WTC11 (cell line): ENCODE data around the gene PLEKHO2. TPM values are rescaled to one million over a fixed set of nuclear protein-coding genes. Genes with fewer than 3 reads are reported as not detected.

Experiments used
- ATAC-seq: fragments of 200-7000 bp; cut with Tn5 transposase; 2 replicates; pipeline ENCODE4 v1.10.0; 2021; ENCODE audit warnings: mild to moderate bottlenecking, moderate library complexity
- CTCF ChIA-PET: fragments of 300-600 bp; sonication (Branson Sonifier 250); formaldehyde crosslinking; loops from one replicate; lab custom pipeline; 2021; ENCODE audit warnings: antibody characterized with exemption; lab: Charles Lee
- POLR2A ChIA-PET: fragments of 350-600 bp; sonication (Branson Sonifier 250); formaldehyde crosslinking; loops from one replicate; lab custom pipeline; 2021; ENCODE audit warnings: antibody characterized with exemption; lab: Charles Lee
- DNase-seq: peaks from one replicate; pipeline ENCODE4 v3.0.0; 2021; ENCODE audit warnings: low spot score
- H3K27ac Mint-ChIP-seq: 2 replicates; pipeline ENCODE4 v1.8.0; 2021; ENCODE audit warnings: mixed read lengths
- H3K27me3 Mint-ChIP-seq: 2 replicates; pipeline ENCODE4 v1.8.0; 2021; ENCODE audit warnings: low read depth, mild to moderate bottlenecking, moderate library complexity, mixed read lengths
- H3K36me3 Mint-ChIP-seq: 2 replicates; pipeline ENCODE4 v1.8.0; 2021; ENCODE audit warnings: mixed read lengths
- H3K4me1 Mint-ChIP-seq: 2 replicates; pipeline ENCODE4 v1.8.0; 2022; ENCODE audit warnings: mixed read lengths
- H3K4me3 Mint-ChIP-seq: 2 replicates; pipeline ENCODE4 v1.8.0; 2021; ENCODE audit warnings: mild to moderate bottlenecking, moderate library complexity, mixed read lengths
- H3K9me3 Mint-ChIP-seq: 2 replicates; pipeline ENCODE4 v1.8.0; 2021; ENCODE audit warnings: mixed read lengths
- ATF2 ChIP-seq: sonication (generic); formaldehyde crosslinking; IDR thresholded peaks from 2 replicates; pipeline ENCODE4 v1.8.1; 2022; ENCODE audit warnings: low read depth, missing genetic modification reagents, borderline replicate concordance
- E2F1 ChIP-seq: sonication (generic); formaldehyde crosslinking; IDR thresholded peaks from 2 replicates; pipeline ENCODE4 v1.8.0; 2022; ENCODE audit warnings: mild to moderate bottlenecking, missing genetic modification reagents
- ETV6 ChIP-seq: sonication (generic); formaldehyde crosslinking; IDR thresholded peaks from 2 replicates; pipeline ENCODE4 v1.8.1; 2022; ENCODE audit warnings: mild to moderate bottlenecking, missing genetic modification reagents
- FOXK1 ChIP-seq: sonication (generic); formaldehyde crosslinking; IDR thresholded peaks from 2 replicates; pipeline ENCODE4 v1.8.0; 2022; ENCODE audit warnings: mild to moderate bottlenecking, moderate library complexity, missing genetic modification reagents
- FOXP4 ChIP-seq: sonication (generic); formaldehyde crosslinking; IDR thresholded peaks from 2 replicates; pipeline ENCODE4 v1.8.0; 2022; ENCODE audit warnings: mild to moderate bottlenecking, missing genetic modification reagents
- GTF2I ChIP-seq: fragments of 250-450 bp; sonication (Bioruptor Pico); conservative IDR thresholded peaks from 2 replicates; pipeline ENCODE4 v1.4.0; 2021; ENCODE audit warnings: mild to moderate bottlenecking
- JUN ChIP-seq: sonication (generic); formaldehyde crosslinking; IDR thresholded peaks from 2 replicates; pipeline ENCODE4 v1.8.0; 2023; ENCODE audit warnings: mild to moderate bottlenecking, missing genetic modification reagents
- KAT7 ChIP-seq: sonication (generic); formaldehyde crosslinking; IDR thresholded peaks from 2 replicates; pipeline ENCODE4 v1.8.1; 2023; ENCODE audit warnings: missing genetic modification reagents, mild to moderate bottlenecking, borderline replicate concordance
- MAX ChIP-seq: sonication (generic); formaldehyde crosslinking; IDR thresholded peaks from 2 replicates; pipeline ENCODE4 v1.8.0; 2022; ENCODE audit warnings: mild to moderate bottlenecking, missing genetic modification reagents
- MYBL2 ChIP-seq: sonication (generic); formaldehyde crosslinking; IDR thresholded peaks from 2 replicates; pipeline ENCODE4 v1.8.1; 2023; ENCODE audit warnings: mild to moderate bottlenecking, moderate library complexity, missing genetic modification reagents
- NFE2L1 ChIP-seq: sonication (generic); formaldehyde crosslinking; IDR thresholded peaks from 2 replicates; pipeline ENCODE4 v1.8.1; 2023; ENCODE audit warnings: missing genetic modification reagents
- PRRX2 ChIP-seq: fragments of 250-450 bp; sonication (Bioruptor Pico); IDR thresholded peaks from 2 replicates; pipeline ENCODE4 v1.8.0; 2021; ENCODE audit warnings: mild to moderate bottlenecking
- SMAD3 ChIP-seq: sonication (generic); formaldehyde crosslinking; IDR thresholded peaks from 2 replicates; pipeline ENCODE4 v1.8.0; 2022; ENCODE audit warnings: missing genetic modification reagents, mild to moderate bottlenecking, borderline replicate concordance
- SOX15 ChIP-seq: fragments of 250-450 bp; sonication (Bioruptor Pico); IDR thresholded peaks from 2 replicates; pipeline ENCODE4 v1.9.0; 2021; ENCODE audit warnings: mild to moderate bottlenecking
- ZNF416 ChIP-seq: fragments of 250-450 bp; sonication (Bioruptor Pico); IDR thresholded peaks from 2 replicates; pipeline ENCODE4 v1.9.0; 2021; ENCODE audit warnings: mild to moderate bottlenecking, inconsistent platforms
- total RNA-seq: library from RNA; stranded (reverse); gene quantifications from 3 replicates; pipeline ENCODE4 v1.2.3, GENCODE V29; 2021
- TF ChIP-seq, protein P1 (sequence below): sonication (generic); formaldehyde crosslinking; IDR thresholded peaks from 2 replicates; pipeline ENCODE4 v1.8.0; 2023; ENCODE audit warnings: missing genetic modification reagents, mild to moderate bottlenecking, borderline replicate concordance
- TF ChIP-seq, protein P2 (sequence below): sonication (generic); formaldehyde crosslinking; IDR thresholded peaks from 2 replicates; pipeline ENCODE4 v1.8.1; 2023; ENCODE audit warnings: mild to moderate bottlenecking, missing genetic modification reagents, moderate library complexity
- TF ChIP-seq, protein P3 (sequence below): sonication (generic); formaldehyde crosslinking; IDR thresholded peaks from 2 replicates; pipeline ENCODE4 v1.8.1; 2022; ENCODE audit warnings: missing genetic modification reagents, borderline replicate concordance

Gene PLEKHO2
- total RNA-seq, 1 experiment from 2014 or later, result 22.1 TPM

DNA sequence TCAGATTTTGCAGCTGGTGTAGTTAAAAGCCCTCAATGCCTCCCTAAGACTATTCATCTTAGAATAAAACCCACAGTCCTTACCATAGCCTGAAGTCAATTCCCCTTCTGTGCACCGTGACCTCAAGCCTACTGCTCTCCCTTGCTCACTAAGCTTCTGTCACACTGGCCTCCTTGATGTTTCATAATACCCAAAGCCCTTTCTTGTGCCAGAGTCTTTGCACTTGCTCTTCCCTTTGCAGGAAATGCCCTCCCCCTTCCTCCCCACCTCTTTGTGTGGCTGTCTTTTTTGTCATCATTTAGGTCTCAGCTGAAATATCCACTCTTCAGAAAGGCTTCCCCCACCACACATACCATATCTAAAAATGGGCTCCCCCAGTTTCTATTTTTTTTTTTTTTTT, 4.2 kb upstream of the PLEKHO2 start (continued):
- TF ChIP-seq MYBL2 (CRISPR knock-in tag) (no peak), NFE2L1 (CRISPR knock-in tag) (no peak), SOX15 (CRISPR knock-in tag) (no peak)

DNA sequence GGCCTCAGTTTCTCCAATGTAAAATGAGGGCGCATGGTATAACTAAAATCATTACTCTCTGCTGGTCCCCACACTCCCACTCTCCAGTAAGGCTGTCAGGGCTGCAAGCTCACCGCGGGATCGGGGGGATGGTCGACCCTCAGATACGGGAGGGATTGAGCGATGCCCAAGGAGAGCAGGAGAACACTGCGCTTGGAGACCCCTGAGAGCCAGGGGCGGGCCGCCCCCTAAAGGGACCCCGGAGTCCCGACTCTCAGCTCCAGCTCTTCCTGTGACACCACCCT, 713 bp upstream of the PLEKHO2 start:
- ChIA-PET POLR2A (interaction anchor here (0.7 to 1.2 kb wide), 8 partner anchors 10 to 139 kb away, joined by 3 to 25 read pairs (median 5); partner anchors contain the start of gene PIF1), CTCF (interaction anchor here (0.7 to 2.3 kb wide), 19 partner anchors 10 to 261 kb away, joined by 3 to 17 read pairs (median 4); partner anchors contain the start of gene PIF1)
- peak overlapping the region; percentile 77 for H3K4me3 Mint-ChIP-seq
- peak overlapping the region; percentile 86 for H3K27ac Mint-ChIP-seq
- ATAC-seq (no peak), DNase-seq (no peak)
- TF ChIP-seq PRRX2 (0 out of 2 replicates have a peak, but pooled peaks have one; percentile 5), SMAD3 (CRISPR knock-in tag) (0 out of 2 replicates have a peak, but pooled peaks have one; percentile 6), KAT7 (CRISPR knock-in tag) (no peak), MAX (peak; percentile 47; the same call in 1 of the 2 replicates)
- TF ChIP-seq, protein P1, sequence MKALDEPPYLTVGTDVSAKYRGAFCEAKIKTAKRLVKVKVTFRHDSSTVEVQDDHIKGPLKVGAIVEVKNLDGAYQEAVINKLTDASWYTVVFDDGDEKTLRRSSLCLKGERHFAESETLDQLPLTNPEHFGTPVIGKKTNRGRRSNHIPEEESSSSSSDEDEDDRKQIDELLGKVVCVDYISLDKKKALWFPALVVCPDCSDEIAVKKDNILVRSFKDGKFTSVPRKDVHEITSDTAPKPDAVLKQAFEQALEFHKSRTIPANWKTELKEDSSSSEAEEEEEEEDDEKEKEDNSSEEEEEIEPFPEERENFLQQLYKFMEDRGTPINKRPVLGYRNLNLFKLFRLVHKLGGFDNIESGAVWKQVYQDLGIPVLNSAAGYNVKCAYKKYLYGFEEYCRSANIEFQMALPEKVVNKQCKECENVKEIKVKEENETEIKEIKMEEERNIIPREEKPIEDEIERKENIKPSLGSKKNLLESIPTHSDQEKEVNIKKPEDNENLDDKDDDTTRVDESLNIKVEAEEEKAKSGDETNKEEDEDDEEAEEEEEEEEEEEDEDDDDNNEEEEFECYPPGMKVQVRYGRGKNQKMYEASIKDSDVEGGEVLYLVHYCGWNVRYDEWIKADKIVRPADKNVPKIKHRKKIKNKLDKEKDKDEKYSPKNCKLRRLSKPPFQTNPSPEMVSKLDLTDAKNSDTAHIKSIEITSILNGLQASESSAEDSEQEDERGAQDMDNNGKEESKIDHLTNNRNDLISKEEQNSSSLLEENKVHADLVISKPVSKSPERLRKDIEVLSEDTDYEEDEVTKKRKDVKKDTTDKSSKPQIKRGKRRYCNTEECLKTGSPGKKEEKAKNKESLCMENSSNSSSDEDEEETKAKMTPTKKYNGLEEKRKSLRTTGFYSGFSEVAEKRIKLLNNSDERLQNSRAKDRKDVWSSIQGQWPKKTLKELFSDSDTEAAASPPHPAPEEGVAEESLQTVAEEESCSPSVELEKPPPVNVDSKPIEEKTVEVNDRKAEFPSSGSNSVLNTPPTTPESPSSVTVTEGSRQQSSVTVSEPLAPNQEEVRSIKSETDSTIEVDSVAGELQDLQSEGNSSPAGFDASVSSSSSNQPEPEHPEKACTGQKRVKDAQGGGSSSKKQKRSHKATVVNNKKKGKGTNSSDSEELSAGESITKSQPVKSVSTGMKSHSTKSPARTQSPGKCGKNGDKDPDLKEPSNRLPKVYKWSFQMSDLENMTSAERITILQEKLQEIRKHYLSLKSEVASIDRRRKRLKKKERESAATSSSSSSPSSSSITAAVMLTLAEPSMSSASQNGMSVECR (CRISPR knock-in tag), result peak; percentile 22; the same call in 1 of the 2 replicates
- H3K36me3 Mint-ChIP-seq, result peaks cover 7% of the 10 kb centered on the region
- peaks cover 70% of the 10 kb centered on the region for H3K4me1 Mint-ChIP-seq
- no peaks in the 10 kb centered on the region for H3K27me3 Mint-ChIP-seq
- no peaks in the 10 kb centered on the region for H3K9me3 Mint-ChIP-seq

- Mint-ChIP-seq H3K9me3 (no peaks in the 10 kb centered on the region), H3K4me3 (peak overlapping the region; percentile 91), H3K27me3 (no peaks in the 10 kb centered on the region), H3K4me1 (peaks cover 73% of the 10 kb centered on the region), H3K27ac (peak overlapping the region; percentile 84), H3K36me3 (peaks cover 9% of the 10 kb centered on the region)
- ATAC-seq (no peak), DNase-seq (no peak)
- ChIA-PET POLR2A (interaction anchor here (1.2 kb wide), 1 partner anchor 17 kb away, joined by 5 read pairs; the partner anchor contains the start of gene PIF1), CTCF (interaction anchor here (0.6 to 1.1 kb wide), 3 partner anchors 52 to 235 kb away, joined by 3 to 4 read pairs (median 3); no protein-coding TSS in a partner anchor)
- TF ChIP-seq JUN (CRISPR knock-in tag), result 0 out of 2 replicates have a peak, but pooled peaks have one; percentile 33
- TF ChIP-seq, protein P2, sequence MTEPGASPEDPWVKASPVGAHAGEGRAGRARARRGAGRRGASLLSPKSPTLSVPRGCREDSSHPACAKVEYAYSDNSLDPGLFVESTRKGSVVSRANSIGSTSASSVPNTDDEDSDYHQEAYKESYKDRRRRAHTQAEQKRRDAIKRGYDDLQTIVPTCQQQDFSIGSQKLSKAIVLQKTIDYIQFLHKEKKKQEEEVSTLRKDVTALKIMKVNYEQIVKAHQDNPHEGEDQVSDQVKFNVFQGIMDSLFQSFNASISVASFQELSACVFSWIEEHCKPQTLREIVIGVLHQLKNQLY, result no peak
- TF ChIP-seq ZNF416 (CRISPR knock-in tag), result peak; percentile 3; the same call in 1 of the 2 replicates
- peak; percentile 71; the same call in 1 of the 2 replicates for TF ChIP-seq GTF2I
- peak; percentile 10; the same call in 1 of the 2 replicates for TF ChIP-seq FOXP4 (CRISPR knock-in tag)
- TF ChIP-seq, protein P3, sequence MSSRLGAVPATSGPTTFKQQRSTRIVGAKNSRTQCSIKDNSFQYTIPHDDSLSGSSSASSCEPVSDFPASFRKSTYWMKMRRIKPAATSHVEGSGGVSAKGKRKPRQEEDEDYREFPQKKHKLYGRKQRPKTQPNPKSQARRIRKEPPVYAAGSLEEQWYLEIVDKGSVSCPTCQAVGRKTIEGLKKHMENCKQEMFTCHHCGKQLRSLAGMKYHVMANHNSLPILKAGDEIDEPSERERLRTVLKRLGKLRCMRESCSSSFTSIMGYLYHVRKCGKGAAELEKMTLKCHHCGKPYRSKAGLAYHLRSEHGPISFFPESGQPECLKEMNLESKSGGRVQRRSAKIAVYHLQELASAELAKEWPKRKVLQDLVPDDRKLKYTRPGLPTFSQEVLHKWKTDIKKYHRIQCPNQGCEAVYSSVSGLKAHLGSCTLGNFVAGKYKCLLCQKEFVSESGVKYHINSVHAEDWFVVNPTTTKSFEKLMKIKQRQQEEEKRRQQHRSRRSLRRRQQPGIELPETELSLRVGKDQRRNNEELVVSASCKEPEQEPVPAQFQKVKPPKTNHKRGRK, result no peak
- no peak for TF ChIP-seq FOXK1 (CRISPR knock-in tag)
- no peak for TF ChIP-seq ATF2
- TF ChIP-seq E2F1 (CRISPR knock-in tag), result 0 out of 2 replicates have a peak, but pooled peaks have one; percentile 38
- TF ChIP-seq ETV6 (CRISPR knock-in tag), result no peak
- no peak for TF ChIP-seq MAX
Measured at GRCh38 chr15:64842096-64842939, 603 bp downstream of the PLEKHO2 start.
